ENCODE data around the gene CEP104.

- TF ChIP-seq, protein P1, sequence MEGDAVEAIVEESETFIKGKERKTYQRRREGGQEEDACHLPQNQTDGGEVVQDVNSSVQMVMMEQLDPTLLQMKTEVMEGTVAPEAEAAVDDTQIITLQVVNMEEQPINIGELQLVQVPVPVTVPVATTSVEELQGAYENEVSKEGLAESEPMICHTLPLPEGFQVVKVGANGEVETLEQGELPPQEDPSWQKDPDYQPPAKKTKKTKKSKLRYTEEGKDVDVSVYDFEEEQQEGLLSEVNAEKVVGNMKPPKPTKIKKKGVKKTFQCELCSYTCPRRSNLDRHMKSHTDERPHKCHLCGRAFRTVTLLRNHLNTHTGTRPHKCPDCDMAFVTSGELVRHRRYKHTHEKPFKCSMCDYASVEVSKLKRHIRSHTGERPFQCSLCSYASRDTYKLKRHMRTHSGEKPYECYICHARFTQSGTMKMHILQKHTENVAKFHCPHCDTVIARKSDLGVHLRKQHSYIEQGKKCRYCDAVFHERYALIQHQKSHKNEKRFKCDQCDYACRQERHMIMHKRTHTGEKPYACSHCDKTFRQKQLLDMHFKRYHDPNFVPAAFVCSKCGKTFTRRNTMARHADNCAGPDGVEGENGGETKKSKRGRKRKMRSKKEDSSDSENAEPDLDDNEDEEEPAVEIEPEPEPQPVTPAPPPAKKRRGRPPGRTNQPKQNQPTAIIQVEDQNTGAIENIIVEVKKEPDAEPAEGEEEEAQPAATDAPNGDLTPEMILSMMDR (conservative IDR thresholded peaks at IDR 0.05): no peak
- TF ChIP-seq EZH2 (IDR thresholded peaks at IDR 0.05; ENCODE audit: low read depth): no peak
Measured at GRCh38 chr1:3881193-3881480, 24.1 kb upstream of the CEP104 start.

Measured in PC-9 (cell line).